Measurements from ENCODE around the gene NOSTRIN. TPM values are rescaled to one million over a fixed set of nuclear protein-coding genes. Genes with fewer than 3 reads are reported as not detected.

Gene NOSTRIN
- total and polyA plus RNA-seq, 2 donors (not counting 3 experiments of a cell fraction or from before 2014, with no cell fraction given) = 0.03 to 0.75 TPM

DNA sequence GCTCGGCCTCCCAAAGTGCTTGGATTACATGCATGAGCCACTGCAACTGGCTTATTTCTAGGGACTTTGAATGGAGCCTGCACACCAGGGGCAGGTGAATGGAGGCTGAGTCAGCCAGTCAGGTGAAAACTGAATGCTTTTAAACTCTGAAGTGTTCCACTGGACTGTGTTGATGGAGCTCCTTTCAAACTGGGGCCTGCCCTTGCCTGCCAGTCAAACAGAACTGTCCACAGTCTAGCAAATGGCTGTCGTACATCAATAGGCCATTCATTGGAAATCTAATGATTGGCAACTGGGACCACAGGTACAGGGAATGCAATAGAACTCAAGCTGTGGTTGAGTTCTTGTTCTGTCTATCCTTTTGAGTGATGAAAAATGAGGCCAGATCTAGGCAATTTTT, 966 bp upstream of the NOSTRIN start:
- no peaks in the 10 kb centered on the region for H3K36me3 ChIP-seq (ENCODE audit: control insufficient read depth in 2 of 2, extremely low read depth in 1 of 2, insufficient read depth in 2 of 2, low read length in 2 of 2)
- H3K9me3 ChIP-seq (replicated peaks; ENCODE audit: control insufficient read depth, insufficient read depth, low read length) = no peaks in the 10 kb centered on the region
- no peak for FAIRE-seq
- H3K4me2 ChIP-seq (ENCODE audit: insufficient read depth, low read length) = no peak overlapping the region
- no peak overlapping the region for H3K9ac ChIP-seq (replicated peaks; ENCODE audit: extremely low read depth, insufficient read depth, low read length)
- H3K79me2 ChIP-seq (ENCODE audit: control insufficient read depth, insufficient read depth, low read length) = no peaks in the 10 kb centered on the region
- H2AFZ ChIP-seq (ENCODE audit: low read depth, low read length) = no peak overlapping the region
- peaks cover 13% of the 10 kb centered on the region for H3K4me1 ChIP-seq (ENCODE audit: control insufficient read depth, extremely low read depth, insufficient read depth, low read length)
- no peaks in the 10 kb centered on the region for H3K9me1 ChIP-seq (replicated peaks; ENCODE audit: control insufficient read depth, extremely low read depth, insufficient read depth, low read length)
- intact Hi-C loops (cut with micrococcal nuclease) (no loop called here), dilution Hi-C loops (cut with MboI; ENCODE audit: extremely low pct_ligation_motif_present, low sequenced_read_pairs) (no loop called here)
- no peak overlapping the region for H3K27ac ChIP-seq (ENCODE audit: insufficient read depth, low read depth, low read length)
- ChIA-PET CTCF (interaction anchor here (0.5 kb wide), 1 partner anchor 665 kb away, joined by 3 read pairs; no protein-coding TSS in a partner anchor), POLR2A (no interaction called here)
- BruUV-seq (replicated peaks) = no TSS peak
- H3K27me3 ChIP-seq (ENCODE audit: control insufficient read depth in 2 of 2, insufficient read depth in 2 of 2, low read length in 2 of 2) = no peaks in the 10 kb centered on the region
- H4K20me1 ChIP-seq (replicated peaks; ENCODE audit: control insufficient read depth, extremely low read depth, insufficient read depth, low read length) = no peaks in the 10 kb centered on the region
- no peak overlapping the region for H3K4me3 ChIP-seq (replicated peaks in 1 of 3; ENCODE audit: insufficient read depth in 1 of 3, low read depth in 1 of 3, low read length in 3 of 3)
- TF ChIP-seq CTCF (IDR thresholded peaks at IDR 0.05; ENCODE audit: extremely low read depth in 1 of 2, insufficient read depth in 1 of 2, low read depth in 1 of 2, low read length in 2 of 2) (no peak), EZH2 (IDR thresholded peaks at IDR 0.05; ENCODE audit: borderline replicate concordance, low read depth, low read length, severe bottlenecking) (no peak), MYC (IDR thresholded peaks at IDR 0.05; ENCODE audit: low read depth, low read length) (no peak), POLR2AphosphoS5 (IDR thresholded peaks at IDR 0.05; ENCODE audit: insufficient read depth, low read depth, low read length) (no peak), JUN (IDR thresholded peaks at IDR 0.05; ENCODE audit: borderline replicate concordance, insufficient read depth, insufficient read length, low read depth) (no peak), GATA2 (IDR thresholded peaks at IDR 0.05; ENCODE audit: insufficient read depth, insufficient read length, low read depth, low read length) (no peak), FOS (IDR thresholded peaks at IDR 0.05; ENCODE audit: borderline replicate concordance, insufficient read depth, low read length) (no peak), POLR2A (IDR thresholded peaks at IDR 0.05; ENCODE audit: low read depth, low read length) (no peak)
- TF ChIP-seq, protein P1, sequence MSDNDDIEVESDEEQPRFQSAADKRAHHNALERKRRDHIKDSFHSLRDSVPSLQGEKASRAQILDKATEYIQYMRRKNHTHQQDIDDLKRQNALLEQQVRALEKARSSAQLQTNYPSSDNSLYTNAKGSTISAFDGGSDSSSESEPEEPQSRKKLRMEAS (IDR thresholded peaks at IDR 0.05; ENCODE audit: insufficient read depth, insufficient read length) = no peak
- no peak for DNase-seq (ENCODE audit: low read depth, low spot score)
